ENCODE measurements around the gene KCNJ6. TPM values are rescaled to one million over a fixed set of nuclear protein-coding genes. Genes with fewer than 3 reads are reported as not detected.

The KCNJ6 gene
- total RNA-seq, 1 experiment from 2014 or later: not detected

- ATAC-seq: no peak
- Histone ChIP-seq H3K4me2 (ENCODE audit: low read length) (no peak overlapping the region), H3K9ac (ENCODE audit: low read length) (no peak overlapping the region), H3K9me3 (ENCODE audit: control insufficient read depth in 1 of 2, insufficient read depth in 1 of 2, low read depth in 1 of 2, low read length in 2 of 2) (no peaks in the 10 kb centered on the region), H3K27ac (ENCODE audit: low read depth, low read length) (no peak overlapping the region), H3K4me3 (replicated peaks in 1 of 2; ENCODE audit: low read depth in 1 of 2, low read length in 2 of 2) (no peak overlapping the region), H2AFZ (ENCODE audit: low read depth, low read length, poor library complexity, severe bottlenecking) (no peak overlapping the region), H3K79me2 (ENCODE audit: insufficient read depth, low read length) (no peaks in the 10 kb centered on the region), H3K36me3 (ENCODE audit: control insufficient read depth in 1 of 2, insufficient read depth in 2 of 2, low read length in 2 of 2) (no peaks in the 10 kb centered on the region), H3K9me2 (ENCODE audit: insufficient read depth) (no peaks in the 10 kb centered on the region), H4K20me1 (ENCODE audit: insufficient read depth) (no peaks in the 10 kb centered on the region), H3K27me3 (ENCODE audit: insufficient read depth, low read length) (peaks cover 15% of the 10 kb centered on the region), H3K4me1 (ENCODE audit: control insufficient read depth in 1 of 2, insufficient read depth in 2 of 2, low read length in 2 of 2) (no peaks in the 10 kb centered on the region)
- BruUV-seq (replicated peaks): no TSS peak
- POLR2A ChIA-PET: no interaction called here
- no peak for TF ChIP-seq MAX (IDR thresholded peaks at IDR 0.05)
- TF ChIP-seq FOSL1 (IDR thresholded peaks at IDR 0.05; ENCODE audit: low read depth): no peak
- no peak for TF ChIP-seq ZFX (IDR thresholded peaks at IDR 0.05)
- no peak for TF ChIP-seq POLR2A (IDR thresholded peaks at IDR 0.05; ENCODE audit: borderline replicate concordance, extremely low read depth, insufficient read depth, insufficient read length)
- TF ChIP-seq CTCF (IDR thresholded peaks at IDR 0.05 in 2 of 3, conservative IDR thresholded peaks at IDR 0.05 in 1 of 3; ENCODE audit: borderline replicate concordance in 1 of 3, insufficient read depth in 1 of 3, low read depth in 2 of 3, low read length in 2 of 3): no peak
- TF ChIP-seq CBX3 (IDR thresholded peaks at IDR 0.05; ENCODE audit: low read depth): no peak
- TF ChIP-seq POLR2AphosphoS5 (IDR thresholded peaks at IDR 0.05; ENCODE audit: low read depth, low read length): no peak
- RAD21 ChIA-PET (ENCODE audit: low non-redundant PET in 1 of 2, low total read pairs in 2 of 2, uncharacterized antibody in 2 of 2, unreplicated experiment in 2 of 2): no interaction called here
- intact Hi-C loops (cut with micrococcal nuclease): no loop called here
- CTCF ChIA-PET: no interaction called here
- no peak for DNase-seq (ENCODE audit: low read depth, low spot score)
These were observed 116.2 kb downstream of the KCNJ6 start for GRCh38 chr21:37800057-37800455.

- no TSS peak for BruUV-seq (replicated peaks)
- no peak overlapping the region for H3K9ac ChIP-seq (ENCODE audit: low read length)
- intact Hi-C loops (cut with micrococcal nuclease): no loop called here
- TF ChIP-seq POLR2AphosphoS5 (IDR thresholded peaks at IDR 0.05; ENCODE audit: low read depth, low read length): no peak
- TF ChIP-seq RAD21 (IDR thresholded peaks at IDR 0.05; ENCODE audit: low read depth): no peak
- TF ChIP-seq CBX3 (IDR thresholded peaks at IDR 0.05; ENCODE audit: low read depth): no peak
- no peak for TF ChIP-seq ZBTB33 (IDR thresholded peaks at IDR 0.05; ENCODE audit: extremely low read depth, insufficient replicate concordance, low read length)
- no peak for TF ChIP-seq YY1 (IDR thresholded peaks at IDR 0.05; ENCODE audit: extremely low read depth, insufficient replicate concordance, low read depth, low read length)
- TF ChIP-seq EGR1 (IDR thresholded peaks at IDR 0.05; ENCODE audit: low read depth): no peak
- no peak for TF ChIP-seq CTCF (IDR thresholded peaks at IDR 0.05 in 2 of 3, conservative IDR thresholded peaks at IDR 0.05 in 1 of 3; ENCODE audit: borderline replicate concordance in 1 of 3, insufficient read depth in 1 of 3, low read depth in 2 of 3, low read length in 2 of 3)
- no peak for TF ChIP-seq JUND (IDR thresholded peaks at IDR 0.05)
These were observed 116.8 kb downstream of the KCNJ6 start for GRCh38 chr21:37799211-37800056.

More at GRCh38 chr21:37799211-37800056, 116.8 kb downstream of the KCNJ6 start:
- ATAC-seq (no peak), DNase-seq (ENCODE audit: low read depth, low spot score) (no peak)
- no peak overlapping the region for H2AFZ ChIP-seq (ENCODE audit: low read depth, low read length, poor library complexity, severe bottlenecking)
- H3K9me3 ChIP-seq (ENCODE audit: control insufficient read depth in 1 of 2, insufficient read depth in 1 of 2, low read depth in 1 of 2, low read length in 2 of 2): no peaks in the 10 kb centered on the region
- no peaks in the 10 kb centered on the region for H3K4me1 ChIP-seq (ENCODE audit: control insufficient read depth in 1 of 2, insufficient read depth in 2 of 2, low read length in 2 of 2)
- CTCF ChIA-PET: no interaction called here
- H3K4me2 ChIP-seq (ENCODE audit: low read length): no peak overlapping the region
- H3K27ac ChIP-seq (ENCODE audit: low read depth, low read length): no peak overlapping the region
- H3K4me3 ChIP-seq (replicated peaks in 1 of 2; ENCODE audit: low read depth in 1 of 2, low read length in 2 of 2): no peak overlapping the region
- H3K79me2 ChIP-seq (ENCODE audit: insufficient read depth, low read length): no peaks in the 10 kb centered on the region
- no peaks in the 10 kb centered on the region for H3K36me3 ChIP-seq (ENCODE audit: control insufficient read depth in 1 of 2, insufficient read depth in 2 of 2, low read length in 2 of 2)
- POLR2A ChIA-PET: no interaction called here
- peaks cover 15% of the 10 kb centered on the region for H3K27me3 ChIP-seq (ENCODE audit: insufficient read depth, low read length)
- RAD21 ChIA-PET (ENCODE audit: low non-redundant PET in 1 of 2, low total read pairs in 2 of 2, uncharacterized antibody in 2 of 2, unreplicated experiment in 2 of 2): no interaction called here
- no peaks in the 10 kb centered on the region for H4K20me1 ChIP-seq (ENCODE audit: insufficient read depth)
- no peaks in the 10 kb centered on the region for H3K9me2 ChIP-seq (ENCODE audit: insufficient read depth)

Data from HCT116 (cell line).